Astrocyte of the spinal cord (primary cell): ENCODE measurements around the gene KCNIP3.

ENCODE experiments used
- DNase-seq: peaks from one replicate; pipeline ENCODE4 v3.0.0; 2011; ENCODE audit warnings: low read depth, low spot score
- H3K4me3 ChIP-seq: 2 replicates; pipeline ENCODE4 v1.5.1; 2011; ENCODE audit warnings: low read depth, mild to moderate bottlenecking, low read length, moderate library complexity
- CTCF ChIP-seq: IDR thresholded peaks from 2 replicates; pipeline ENCODE4 v1.5.1; 2012; ENCODE audit warnings: low read depth, mild to moderate bottlenecking, low read length, inconsistent platforms
- in situ Hi-C: cut with HindIII; loops from 2 replicates; pipeline ENCODE4 v1.10.0; 2017; ENCODE audit warnings: low sequenced_read_pairs

The KCNIP3 gene

GRCh38 chr2:95299961-95300360 is 2.8 kb downstream of the KCNIP3 start:
- no peak for TF ChIP-seq CTCF
- no peak for DNase-seq
- in situ Hi-C loops: no loop called here
- H3K4me3 ChIP-seq: no peak overlapping the region

- no peak for DNase-seq
- in situ Hi-C loops: no loop called here
- no peak for TF ChIP-seq CTCF
- no peak overlapping the region for H3K4me3 ChIP-seq
Measured at GRCh38 chr2:95300450-95300849, 3.3 kb downstream of the KCNIP3 start.

- in situ Hi-C loops: no loop called here
- H3K4me3 ChIP-seq: no peak overlapping the region
- no peak for DNase-seq
- TF ChIP-seq CTCF: no peak
Measured at GRCh38 chr2:95301186-95301585, 4.0 kb downstream of the KCNIP3 start.

- DNase-seq: no peak
- no peak overlapping the region for H3K4me3 ChIP-seq
- in situ Hi-C loops: no loop called here
- TF ChIP-seq CTCF: no peak
Measured at GRCh38 chr2:95301876-95302641, 4.9 kb downstream of the KCNIP3 start.

- TF ChIP-seq CTCF: no peak
- DNase-seq: no peak
- in situ Hi-C loops: no loop called here
- H3K4me3 ChIP-seq: no peak overlapping the region
Measured at GRCh38 chr2:95303191-95303919, 6.2 kb downstream of the KCNIP3 start.

GRCh38 chr2:95305380-95306061 is 8.4 kb downstream of the KCNIP3 start:
- no peak for TF ChIP-seq CTCF
- no peak for DNase-seq
- no peak overlapping the region for H3K4me3 ChIP-seq
- in situ Hi-C loops: no loop called here
